Colonic mucosa (tissue), 4 donors: Measurements from ENCODE around the gene GTPBP4. TPM values are rescaled to one million over a fixed set of nuclear protein-coding genes. Genes with fewer than 3 reads are reported as not detected.

Experiments used
- DNase-seq: peaks from one replicate; pipeline ENCODE4 v3.0.0-alpha.2; 2020
- H3K27ac ChIP-seq: fragments of 200-600 bp; one replicate; pipeline ENCODE4 v1.8.0; 2021
- H3K27me3 ChIP-seq: fragments of 200-600 bp; one replicate; pipeline ENCODE4 v1.8.0; 2021
- H3K36me3 ChIP-seq: fragments of 200-600 bp; one replicate; pipeline ENCODE4 v1.8.0; 2021
- H3K4me1 ChIP-seq: fragments of 200-600 bp; one replicate; pipeline ENCODE4 v1.8.0; 2021; ENCODE audit warnings: mild to moderate bottlenecking
- H3K4me3 ChIP-seq: fragments of 200-600 bp; one replicate; pipeline ENCODE4 v1.8.0; 2021
- H3K9ac ChIP-seq, 2 donors: one replicate each; pipeline ENCODE4 v1.7.0; 2013; ENCODE audit warnings: control low read depth in 2 of 2, low read depth in 2 of 2, low read length in 2 of 2
- H3K9me3 ChIP-seq: fragments of 200-600 bp; one replicate; pipeline ENCODE4 v1.8.0; 2021
- CTCF ChIP-seq: fragments of 200-600 bp; IDR thresholded peaks from one replicate; pipeline ENCODE4 v1.8.0; 2022; ENCODE audit warnings: antibody characterized with exemption, mild to moderate bottlenecking
- intact Hi-C: fragments of 100-400 bp; cut with DNase I; formaldehyde crosslinking; loops from one replicate; pipeline ENCODE4 v1.14.1; 2022
- total RNA-seq, 2 donors: library from RNA; stranded (reverse); fragmentation: NEBNext Ultra II Directional in 1 of 2; extraction: Animal tissue kit (Norgen Biotek cat#: 25700) in 1 of 2; gene quantifications; one replicate each; pipeline ENCODE4 v1.2.1, GENCODE V29; 2021
- donor health status: healthy.
- donor health status: DM: no; HTN: no; CAD: no.
- donor health status: DM: no; HTN: no; CAD: no.

The GTPBP4 gene
- total RNA-seq, 2 donors from 2014 or later: 22.4 to 43.6 TPM

- no peak overlapping the region for H3K27ac ChIP-seq
- peaks cover 5% of the 10 kb centered on the region for H3K36me3 ChIP-seq
- DNase-seq: no peak
- no peak overlapping the region for H3K4me3 ChIP-seq
- intact Hi-C loops: no loop called here
- no peaks in the 10 kb centered on the region for H3K4me1 ChIP-seq
- TF ChIP-seq CTCF: no peak
- no peaks in the 10 kb centered on the region for H3K27me3 ChIP-seq
- no peak overlapping the region for H3K9ac ChIP-seq
- H3K9me3 ChIP-seq: no peaks in the 10 kb centered on the region
Observed at GRCh38 chr10:1022413-1022812, 34.2 kb downstream of the GTPBP4 start.

- Histone ChIP-seq H3K4me1 (no peaks in the 10 kb centered on the region), H3K36me3 (no peaks in the 10 kb centered on the region), H3K9me3 (no peaks in the 10 kb centered on the region), H3K27me3 (no peaks in the 10 kb centered on the region), H3K4me3 (no peak overlapping the region), H3K9ac (no peak overlapping the region), H3K27ac (no peak overlapping the region)
- no peak for DNase-seq
- intact Hi-C loops: no loop called here
- TF ChIP-seq CTCF: no peak
Observed at GRCh38 chr10:1024103-1024502, 35.9 kb downstream of the GTPBP4 start.

GRCh38 chr10:1025683-1026082 is 37.4 kb downstream of the GTPBP4 start, which contains the start of gene IDI2:
Gene IDI2, minus strand, starts transcription at chr10:1025859. Its CDS starts 1,136 bp downstream, at chr10:1024723.
- Histone ChIP-seq H3K4me3 (no peak within 1 kb of the TSS), H3K9ac (no peak within 1 kb of the TSS), H3K27ac (no peak within 1 kb of the TSS), H3K9me3 (no peaks in the 10 kb centered on the region), H3K4me1 (no peaks in the 10 kb centered on the region), H3K36me3 (no peaks in the 10 kb centered on the region), H3K27me3 (no peaks in the 10 kb centered on the region)
- TF ChIP-seq CTCF: no peak
- no peak for DNase-seq
- intact Hi-C loops: no loop called here

GRCh38 chr10:1026578-1026977 is 38.3 kb downstream of the GTPBP4 start:
- intact Hi-C loops: no loop called here
- Histone ChIP-seq H3K36me3 (no peaks in the 10 kb centered on the region), H3K4me3 (no peak overlapping the region), H3K27ac (no peak overlapping the region), H3K9me3 (no peaks in the 10 kb centered on the region), H3K27me3 (no peaks in the 10 kb centered on the region), H3K4me1 (no peaks in the 10 kb centered on the region), H3K9ac (no peak overlapping the region)
- no peak for DNase-seq
- TF ChIP-seq CTCF: no peak

- H3K9ac ChIP-seq: no peak overlapping the region
- no peak overlapping the region for H3K27ac ChIP-seq
- intact Hi-C loops: no loop called here
- H3K36me3 ChIP-seq: no peaks in the 10 kb centered on the region
- H3K4me1 ChIP-seq: no peaks in the 10 kb centered on the region
- DNase-seq: no peak
- H3K27me3 ChIP-seq: no peaks in the 10 kb centered on the region
- H3K4me3 ChIP-seq: no peak overlapping the region
- no peak for TF ChIP-seq CTCF
- no peaks in the 10 kb centered on the region for H3K9me3 ChIP-seq
Observed at GRCh38 chr10:1029838-1030237, 41.6 kb downstream of the GTPBP4 start.

- no peak for DNase-seq
- Histone ChIP-seq H3K27ac (no peak overlapping the region), H3K4me3 (no peak overlapping the region), H3K36me3 (no peaks in the 10 kb centered on the region), H3K9ac (no peak overlapping the region), H3K27me3 (no peaks in the 10 kb centered on the region), H3K4me1 (no peaks in the 10 kb centered on the region), H3K9me3 (no peaks in the 10 kb centered on the region)
- TF ChIP-seq CTCF: no peak
- intact Hi-C loops: no loop called here
Observed at GRCh38 chr10:1033601-1034000, 45.4 kb downstream of the GTPBP4 start.
